ENCODE results near the gene GPSM1.

Gene GPSM1

DNA sequence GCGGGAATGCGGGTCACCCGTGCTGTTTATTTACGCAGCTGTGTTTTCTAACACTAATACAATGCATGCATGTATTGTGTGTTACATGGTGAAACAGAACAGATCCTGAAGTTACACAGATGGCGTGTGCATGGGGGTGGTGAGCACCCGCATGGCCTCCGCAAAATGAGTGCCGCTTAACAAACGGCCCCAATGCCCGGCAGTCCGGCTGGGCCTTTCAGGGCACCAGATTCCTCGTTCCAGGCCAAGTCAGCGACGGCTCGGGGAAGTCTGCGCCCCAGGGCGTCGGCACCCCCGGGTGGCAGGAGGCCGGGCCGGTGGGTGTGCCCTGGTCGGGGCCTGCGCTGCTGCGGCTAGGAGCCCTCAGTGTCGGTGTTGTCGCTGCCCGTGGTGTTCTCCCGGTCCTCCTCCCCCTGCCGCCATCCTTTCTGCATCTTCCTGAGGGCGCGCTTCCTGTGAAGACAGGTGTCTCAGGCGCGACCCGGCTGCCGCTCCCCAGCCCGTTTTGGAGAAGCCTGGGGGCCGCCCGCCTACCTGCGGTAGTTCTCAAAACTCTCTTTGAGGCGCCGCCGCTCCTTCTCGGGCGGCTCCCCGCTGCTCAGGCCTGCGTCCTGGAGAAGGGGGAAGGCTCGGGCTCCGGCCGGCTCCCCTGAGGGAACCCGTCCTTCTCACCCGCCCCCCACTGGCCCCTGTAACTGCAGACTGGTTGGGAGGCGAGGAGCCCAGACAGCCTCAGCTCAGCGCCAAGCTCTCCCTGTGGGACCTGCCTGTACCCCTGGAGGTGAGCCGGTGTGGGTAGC, 36.8 kb downstream of the GPSM1 start:
- DNase-seq, result no peak

DNA sequence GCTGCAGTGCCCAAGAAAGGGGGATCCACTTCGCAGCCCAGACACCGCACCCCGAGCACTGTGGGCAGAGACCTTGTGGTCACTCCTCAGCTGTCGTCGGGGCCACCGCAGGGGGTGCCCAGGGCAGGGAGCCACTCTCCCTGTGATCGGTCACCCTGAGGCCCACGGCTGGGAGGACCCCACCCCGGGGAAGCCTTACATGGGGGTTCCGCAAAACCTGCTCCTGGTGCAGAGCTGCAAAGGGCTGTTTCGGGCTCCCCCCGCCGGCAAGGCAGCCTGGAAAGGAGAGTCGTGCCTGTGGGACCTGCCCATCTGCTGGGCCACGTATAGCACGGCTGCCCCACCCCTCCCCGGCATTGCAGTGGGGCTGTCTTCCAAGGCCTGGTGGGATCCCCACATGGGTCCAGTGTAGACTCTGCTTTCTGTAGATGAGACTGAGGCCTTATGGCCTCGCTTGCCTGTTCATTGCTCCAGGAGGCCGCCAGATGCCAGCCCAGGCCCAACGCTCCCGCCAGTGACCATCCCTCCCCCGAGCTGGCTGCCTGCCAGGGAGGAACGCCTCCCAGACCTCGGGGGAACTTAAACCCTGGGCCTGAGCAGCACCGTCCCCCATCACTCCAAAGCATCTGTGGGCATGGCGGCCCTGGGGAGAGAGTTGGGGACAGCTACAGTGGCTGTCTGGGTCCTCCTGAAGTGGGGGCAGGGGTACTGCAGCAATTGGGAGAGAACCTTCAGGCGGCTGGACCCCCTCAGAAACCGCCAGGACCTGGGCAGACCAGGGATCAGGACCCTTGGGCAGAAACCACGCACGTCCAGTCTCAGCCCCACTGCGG, 37.8 kb downstream of the GPSM1 start:
- no peak for DNase-seq

DNA sequence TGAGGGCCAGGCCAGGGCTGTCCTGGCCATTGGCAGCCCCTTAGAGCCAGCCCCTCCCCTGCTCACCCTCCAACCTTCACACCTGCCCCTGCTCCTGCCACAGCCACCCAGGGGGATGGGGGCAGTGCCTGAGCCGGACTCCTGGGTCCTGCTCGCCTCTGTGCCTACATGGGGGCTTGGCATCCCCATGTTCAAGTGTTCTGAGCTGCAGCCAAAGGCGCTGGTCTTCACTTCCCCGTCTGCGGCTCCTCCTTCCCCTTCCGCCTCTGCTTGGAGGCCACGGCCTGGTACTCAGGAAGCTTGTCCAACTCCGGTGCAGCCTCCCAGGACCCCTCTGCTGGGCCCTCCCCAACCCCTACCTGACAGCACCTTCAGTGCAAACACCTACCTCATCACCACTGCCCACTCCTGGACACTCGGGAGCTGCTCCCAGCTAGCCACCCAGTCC, 38.5 kb downstream of the GPSM1 start:
- DNase-seq, result peak; percentile 61

DNA sequence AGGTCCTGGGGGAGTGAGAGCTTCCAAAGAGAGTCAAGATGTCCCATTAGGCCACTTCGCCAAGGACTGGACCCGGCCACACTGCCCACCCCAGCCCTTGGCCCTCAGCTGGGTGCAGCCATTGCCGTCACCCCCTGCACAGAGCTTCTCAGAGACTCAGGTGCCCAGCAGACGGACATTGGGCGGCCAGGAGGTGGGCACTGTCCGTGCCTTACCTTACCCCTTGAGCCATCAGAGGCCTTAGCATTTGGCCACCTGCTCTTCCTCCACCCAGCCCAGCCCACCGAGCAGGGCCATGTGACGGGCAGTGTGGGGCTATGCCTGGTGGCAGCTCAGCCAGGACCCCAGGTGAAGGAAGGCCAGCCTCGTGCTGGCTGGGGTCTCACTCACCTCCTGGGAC, 39.5 kb downstream of the GPSM1 start:
- DNase-seq, result no peak

DNA sequence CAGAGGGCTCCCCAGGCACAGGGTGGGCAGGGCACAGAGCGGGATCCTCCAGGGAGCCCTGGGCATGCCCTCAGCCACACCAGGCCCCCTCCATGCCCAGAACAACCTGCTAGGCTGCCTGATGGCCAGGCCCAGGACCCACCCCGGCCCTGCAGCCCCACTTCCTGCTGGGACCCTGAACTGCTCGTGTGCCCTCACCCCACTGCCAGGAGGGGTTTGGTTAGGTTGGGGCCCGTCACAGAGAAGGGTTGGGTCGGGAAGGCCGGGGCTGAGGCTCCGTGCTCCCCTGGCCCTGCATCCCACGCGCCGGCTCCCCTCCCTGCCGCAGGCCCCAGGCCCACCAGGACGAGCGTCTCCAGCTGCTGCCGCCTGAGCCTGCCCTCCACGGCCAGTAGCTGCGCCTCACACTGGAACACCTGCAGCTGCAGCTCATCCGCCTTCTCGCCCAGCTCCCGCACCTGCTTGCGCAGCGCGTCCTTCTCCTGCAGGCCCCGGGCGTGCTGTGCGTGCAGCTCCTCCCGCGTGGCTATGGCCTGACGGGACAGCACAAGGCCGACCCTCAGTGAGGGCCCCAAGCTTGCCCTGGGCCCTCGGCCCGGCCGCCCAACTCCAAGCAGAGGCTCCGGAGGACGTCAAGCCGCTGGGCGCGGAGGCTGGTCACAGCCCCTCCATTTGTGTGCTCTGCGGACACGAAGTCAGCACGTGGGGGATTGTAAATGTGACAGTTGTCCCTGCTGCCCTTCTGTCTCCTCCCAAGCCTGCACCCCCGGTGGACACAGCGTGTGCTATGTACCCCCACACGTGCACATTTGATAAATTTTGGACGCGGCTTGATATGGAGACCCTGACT, 40.2 kb downstream of the GPSM1 start:
- no peak for DNase-seq

DNA sequence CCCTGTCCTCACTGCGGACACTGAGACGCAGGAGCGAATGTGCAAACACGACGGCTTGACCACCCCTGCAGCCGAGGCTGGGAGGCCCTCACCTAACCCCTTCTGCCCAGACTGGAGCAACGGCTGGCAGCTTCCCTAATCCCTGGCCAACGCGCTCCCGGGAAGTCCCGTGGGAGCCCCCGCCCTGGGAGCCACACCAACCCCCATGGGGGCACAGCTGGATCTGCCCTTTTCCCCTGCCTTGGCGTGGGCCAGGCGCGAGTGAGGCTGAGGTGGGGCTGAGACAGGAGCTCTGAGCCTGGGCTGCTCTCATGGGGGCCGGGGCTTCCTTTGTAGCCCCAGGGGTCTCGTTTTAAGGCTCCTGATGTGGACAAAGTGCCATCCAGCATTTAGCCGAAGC, 40.9 kb downstream of the GPSM1 start:
- DNase-seq, result no peak

DNA sequence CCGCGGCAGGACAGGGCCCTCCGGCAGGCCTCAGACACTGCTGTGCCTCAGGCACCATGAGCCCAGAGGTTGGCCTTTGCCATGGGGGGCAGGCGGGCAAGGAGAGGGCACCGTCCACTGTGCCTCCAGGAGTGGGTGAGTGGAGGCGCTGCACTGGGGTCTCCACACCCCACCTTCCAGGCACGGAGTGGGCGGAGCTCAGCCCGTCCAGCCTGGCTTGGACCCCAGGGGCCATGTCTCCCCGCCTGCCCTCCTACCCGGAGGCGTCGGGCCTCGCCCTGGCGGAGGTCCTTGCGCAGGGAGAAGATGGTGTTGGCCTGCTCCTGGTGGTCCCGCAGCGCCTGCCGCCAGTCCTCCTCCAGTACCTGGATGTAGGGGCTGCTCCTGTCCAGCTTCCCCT, 42.7 kb downstream of the GPSM1 start:
- DNase-seq, result no peak

DNA sequence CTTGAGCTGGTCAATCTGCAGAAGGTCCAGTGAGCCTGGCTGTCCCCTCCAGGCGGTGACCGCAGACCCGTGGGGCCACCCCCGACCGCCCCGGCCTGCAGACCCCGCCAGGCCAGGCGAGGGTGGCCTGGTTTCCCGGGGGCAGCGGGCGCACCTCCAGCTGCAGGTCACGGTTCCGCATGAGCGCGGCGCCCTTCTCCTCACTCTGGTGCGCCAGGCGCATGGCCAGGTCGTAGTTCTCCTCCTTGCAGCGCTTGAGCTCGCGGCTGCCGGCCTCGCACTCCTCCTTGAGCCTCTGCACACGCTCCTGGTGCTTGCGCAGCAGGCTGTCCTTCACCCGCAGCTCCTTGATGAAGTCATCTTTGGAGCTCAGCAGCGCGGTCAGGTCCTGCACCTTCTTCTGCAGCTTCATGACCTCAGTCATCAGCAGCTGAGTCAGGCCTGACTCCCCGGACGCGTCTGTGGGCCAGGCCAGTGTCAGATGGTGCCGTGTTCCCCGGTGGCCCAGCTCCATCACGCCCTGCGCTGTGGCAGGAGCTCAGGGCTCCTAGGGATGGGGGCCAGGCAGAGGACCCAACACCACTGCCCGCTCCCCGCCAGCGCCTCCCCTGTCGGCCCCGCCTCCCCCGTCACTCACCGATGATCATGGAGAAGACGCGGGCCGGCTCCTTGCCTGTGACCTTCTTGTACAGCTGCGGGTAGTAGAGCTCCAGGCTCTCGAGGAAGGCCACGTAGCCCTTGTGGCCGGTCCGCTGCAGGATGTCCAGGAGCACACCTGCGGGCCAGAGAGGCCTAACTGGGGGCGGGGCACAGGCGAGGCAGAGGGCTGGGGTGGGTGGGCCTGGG, 43.6 kb downstream of the GPSM1 start:
- DNase-seq, result no peak

DNA sequence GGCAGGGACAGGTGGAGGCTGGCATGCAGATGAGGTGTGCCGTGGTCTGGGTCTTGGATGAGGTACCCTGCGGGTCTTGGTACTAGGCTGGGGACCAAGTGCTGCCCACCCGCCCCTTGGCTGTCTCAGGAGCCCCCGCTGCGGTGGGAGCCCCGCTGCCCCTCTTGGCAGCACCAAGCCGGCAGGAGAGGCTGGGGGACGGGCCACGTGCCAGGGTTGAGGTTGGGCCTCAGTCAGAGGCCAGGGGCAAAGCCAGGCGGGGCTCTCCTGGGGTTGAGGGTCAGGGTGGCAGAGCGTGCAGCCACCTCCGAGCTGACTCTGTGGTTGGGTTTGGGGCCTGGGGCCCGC, 44.2 kb downstream of the GPSM1 start:
- no peak for DNase-seq

DNA sequence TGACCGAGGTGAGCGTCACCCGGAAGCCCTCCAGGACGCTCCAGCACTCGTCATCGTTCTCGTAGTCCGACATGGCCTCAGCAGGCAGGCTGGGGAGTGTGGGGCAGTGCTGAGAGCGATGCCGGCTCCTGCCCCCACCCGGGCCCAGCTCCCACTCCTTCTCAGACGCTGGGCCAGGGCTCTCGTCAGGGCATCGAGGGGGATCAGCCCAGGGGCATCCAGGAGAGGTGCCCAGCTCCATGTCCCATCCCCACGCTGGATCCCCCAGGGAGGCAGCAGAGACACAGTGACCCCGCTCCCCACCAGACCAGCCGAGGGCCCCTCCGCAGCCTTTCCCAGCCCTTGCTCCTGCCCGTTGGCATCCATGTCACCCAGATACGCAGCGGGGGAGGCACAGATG, 44.7 kb downstream of the GPSM1 start:
- DNase-seq, result no peak

DNA sequence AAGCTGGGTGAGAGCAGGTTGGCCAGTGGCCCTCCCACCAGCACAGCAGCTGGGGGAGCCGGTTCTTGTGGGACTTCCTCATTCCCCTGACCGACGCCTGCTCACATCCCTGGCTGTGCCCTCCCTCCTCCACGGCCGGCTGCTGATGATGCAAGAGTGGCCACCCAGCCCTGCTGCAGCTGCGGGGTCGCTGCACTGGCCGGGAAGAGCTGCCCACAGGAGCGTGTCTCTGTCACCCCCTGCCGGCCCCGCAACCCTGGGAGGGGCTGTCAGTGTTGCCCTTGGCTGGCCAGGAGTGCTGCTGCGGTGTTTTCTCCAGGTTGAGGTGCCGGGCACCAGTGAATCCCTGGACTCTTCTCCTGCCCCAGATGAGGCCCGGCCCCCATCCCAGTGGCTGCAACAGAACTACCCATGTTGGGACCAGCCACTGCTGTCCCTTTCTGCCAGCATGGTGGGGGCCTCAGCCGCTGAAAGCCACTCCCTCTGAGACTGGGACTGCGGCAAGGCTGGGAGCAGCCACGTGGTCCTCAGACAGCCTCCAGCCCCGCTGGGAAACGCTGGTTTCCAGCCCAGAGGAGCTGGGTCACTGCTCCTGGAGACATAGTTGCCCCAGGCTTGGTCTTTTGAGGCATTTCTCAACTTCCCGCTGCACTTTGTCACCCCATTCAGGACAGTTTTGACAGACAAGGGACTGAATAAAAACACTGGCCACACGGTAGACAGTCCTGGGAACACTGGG, 45.4 kb downstream of the GPSM1 start:
- DNase-seq, result peak; percentile 86

DNA sequence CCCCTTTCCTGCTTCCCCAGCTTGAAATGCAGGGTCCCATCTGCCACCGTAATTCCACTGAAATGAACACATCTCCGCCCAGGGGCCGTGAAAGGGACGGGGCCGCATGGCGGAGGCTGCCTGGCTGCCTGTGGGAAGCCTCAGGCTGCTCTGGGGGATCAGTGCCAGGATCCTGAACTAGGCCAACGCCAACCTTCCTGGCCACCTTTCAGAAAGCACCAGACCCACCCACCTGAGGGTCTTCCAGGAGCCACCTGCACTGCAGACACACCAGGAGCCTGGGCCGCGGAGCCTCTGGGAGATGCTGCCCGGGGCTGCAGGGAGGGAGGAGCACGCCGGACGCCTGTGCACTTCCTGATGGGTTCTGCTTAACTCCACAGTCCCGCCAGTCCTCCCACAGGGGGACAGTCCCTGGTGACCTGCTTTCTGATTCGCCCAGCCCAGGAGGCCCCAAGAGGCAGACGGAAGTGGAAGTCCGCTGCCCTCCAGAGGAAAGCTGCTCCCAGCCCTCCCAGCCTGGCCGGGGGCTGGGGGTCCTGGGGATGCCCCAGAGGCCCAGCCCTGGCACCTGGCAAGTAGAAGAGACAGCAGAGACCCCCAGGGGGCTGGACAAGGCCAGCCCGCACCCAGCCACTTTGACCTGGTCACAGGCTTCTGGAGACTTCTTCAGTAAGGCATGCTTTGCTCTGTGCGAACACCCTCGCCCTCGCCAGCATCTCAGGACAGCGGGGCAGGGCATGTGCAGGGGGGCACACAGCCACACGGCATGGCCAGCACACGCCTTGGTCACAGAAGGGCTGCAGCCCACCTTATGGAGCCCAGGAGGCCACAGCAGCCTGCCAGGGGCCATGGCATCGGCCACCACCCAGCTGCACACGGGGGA, 46.2 kb downstream of the GPSM1 start, which contains the start of gene CARD9:
CARD9 (minus strand) TSS at position 370 of the 883 bp plus-strand sequence. CDS start 1,591 bp downstream, outside the sequence.
- DNase-seq, result peak; percentile 88

DNA sequence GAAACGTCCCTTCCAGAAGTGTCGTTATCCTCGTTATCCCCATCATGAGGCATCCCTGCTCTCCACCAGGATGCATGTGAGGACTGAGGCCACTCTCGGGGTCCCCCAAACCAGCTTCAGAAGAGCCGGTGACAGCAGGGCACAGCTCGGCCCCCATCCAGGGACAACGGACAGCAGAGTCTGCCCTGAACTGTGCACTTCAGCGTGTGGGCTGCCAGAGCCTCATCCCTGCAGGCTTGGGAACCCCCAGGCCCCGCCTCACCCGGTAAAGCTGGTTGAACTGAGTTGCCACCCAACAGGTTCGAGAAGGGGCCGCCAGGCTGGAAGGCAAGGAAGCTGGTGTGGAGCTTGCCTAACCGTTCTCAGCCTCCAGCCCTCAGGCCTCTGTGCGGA, 46.8 kb downstream of the GPSM1 start:
- no peak for DNase-seq

DNA sequence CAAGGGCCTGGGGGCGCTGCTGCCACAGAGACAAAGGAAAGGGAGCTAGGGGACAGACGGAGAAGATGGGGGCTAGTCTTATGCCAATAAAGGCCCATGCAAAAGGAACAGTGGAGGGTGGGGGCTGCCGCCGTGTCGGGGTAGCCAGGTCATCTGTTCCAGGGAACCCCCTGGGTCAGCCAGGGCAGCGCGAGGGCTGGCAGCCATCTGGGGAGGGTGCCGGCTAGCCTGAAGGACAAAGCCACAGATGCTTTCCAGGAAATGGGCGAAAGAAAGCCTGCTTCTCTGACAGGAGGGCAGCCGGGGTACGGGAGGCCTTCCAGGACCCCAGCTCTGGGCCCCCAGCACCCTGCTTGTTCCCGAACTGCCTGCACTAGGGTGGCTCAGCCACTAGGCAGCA, 47.8 kb downstream of the GPSM1 start:
- DNase-seq, result no peak

DNA sequence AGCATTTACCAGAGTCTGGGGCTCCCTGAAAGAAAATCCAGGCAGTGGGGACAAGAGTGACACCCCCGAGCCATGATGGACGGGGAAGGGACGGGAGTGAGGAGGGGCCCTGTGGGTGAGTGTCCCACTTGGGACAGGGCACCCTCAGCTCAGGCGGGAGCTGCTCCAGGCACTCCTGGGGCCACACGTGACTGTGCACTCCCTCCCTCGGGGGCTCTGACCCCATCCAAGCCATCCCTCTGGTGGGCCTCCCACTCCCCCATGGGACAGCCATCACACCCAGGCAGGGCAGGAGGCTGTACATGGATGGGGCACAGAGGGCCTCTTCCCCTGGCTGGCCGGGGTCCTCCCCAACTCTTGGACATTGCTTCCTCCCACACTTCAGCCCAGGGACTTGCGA, 49.1 kb downstream of the GPSM1 start:
- no peak for DNase-seq

DNA sequence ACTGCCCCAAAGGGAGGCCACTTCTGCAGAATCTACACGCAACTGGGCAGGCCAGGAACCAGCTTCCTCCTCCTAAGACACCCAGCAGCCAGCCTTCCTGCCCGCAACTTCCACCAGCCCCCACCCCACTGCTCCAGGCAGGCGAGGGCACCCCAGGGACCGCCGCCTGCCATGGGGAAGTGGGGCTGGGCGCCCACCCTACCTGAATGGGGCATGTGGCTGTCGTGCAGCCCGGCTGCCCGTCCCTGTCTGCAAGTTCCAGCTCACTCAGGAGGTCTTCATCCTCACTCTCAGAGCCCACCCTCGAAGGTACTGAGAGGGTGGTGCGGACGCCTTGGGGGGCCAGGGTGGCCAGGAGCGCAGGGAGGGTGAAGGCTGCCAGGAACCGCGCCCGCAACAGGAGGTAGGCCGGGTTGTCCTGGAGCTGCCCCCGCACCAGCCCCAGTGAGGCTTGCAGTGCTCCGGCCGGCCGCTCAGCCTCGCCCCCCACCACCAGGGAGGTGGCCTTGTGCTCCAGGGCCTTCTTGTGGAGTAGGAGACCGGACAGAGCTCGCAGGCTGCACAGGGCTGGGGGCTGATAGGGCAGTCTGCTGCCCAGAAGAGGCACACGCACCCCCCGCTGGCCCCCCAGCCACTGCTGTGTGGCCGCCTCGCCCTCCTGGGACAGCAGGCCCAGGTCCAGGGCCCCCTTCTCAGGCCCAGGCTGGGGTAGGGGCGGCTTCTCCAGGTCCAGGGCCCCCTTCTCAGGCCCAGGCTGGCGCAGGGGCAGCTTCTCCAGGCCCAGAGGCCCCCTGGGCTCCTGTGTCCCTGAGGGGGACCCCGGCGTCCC, 50.2 kb downstream of the GPSM1 start:
- DNase-seq, result no peak

DNA sequence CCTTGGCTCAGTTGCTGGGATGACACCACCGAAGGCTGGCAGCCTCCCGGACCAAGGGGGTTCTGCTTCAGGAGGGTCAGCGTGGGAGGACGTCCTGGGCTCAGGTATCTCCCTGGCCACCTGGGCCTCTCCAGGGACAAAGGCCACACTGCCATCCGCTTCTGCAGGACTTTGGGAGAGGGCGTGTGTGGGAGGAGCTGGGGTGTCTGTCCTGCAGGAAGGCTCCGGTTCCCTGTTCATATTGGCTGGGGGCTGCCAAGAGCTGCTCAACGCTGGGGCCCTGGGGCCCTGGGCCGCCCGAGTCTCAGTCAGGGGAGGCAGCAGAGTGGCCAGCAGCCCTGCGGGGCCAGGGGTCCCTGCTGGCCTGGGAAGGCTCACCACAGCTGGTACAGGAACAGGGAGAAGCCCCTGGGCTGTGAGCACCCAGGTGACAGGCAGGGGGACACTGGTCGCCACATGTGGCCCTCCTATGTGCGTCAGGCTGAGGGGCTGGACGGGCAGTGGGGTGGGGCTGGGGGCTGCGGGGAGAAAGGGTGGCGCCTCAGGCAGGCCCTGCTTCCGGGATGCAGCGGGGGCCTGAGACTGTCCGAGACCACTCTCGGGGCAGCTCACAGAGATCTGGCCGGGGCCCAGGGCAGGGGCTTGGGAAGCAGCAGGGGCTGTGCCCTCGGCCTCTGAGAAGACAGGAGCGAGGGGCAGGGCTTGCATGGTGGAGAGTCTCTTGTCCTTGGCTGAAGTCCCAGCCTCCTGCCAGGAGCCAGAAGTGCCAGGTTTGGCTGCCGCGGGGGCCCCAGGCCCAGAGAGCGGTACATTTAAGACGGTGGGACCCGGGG, 51.0 kb downstream of the GPSM1 start:
- no peak for DNase-seq

DNA sequence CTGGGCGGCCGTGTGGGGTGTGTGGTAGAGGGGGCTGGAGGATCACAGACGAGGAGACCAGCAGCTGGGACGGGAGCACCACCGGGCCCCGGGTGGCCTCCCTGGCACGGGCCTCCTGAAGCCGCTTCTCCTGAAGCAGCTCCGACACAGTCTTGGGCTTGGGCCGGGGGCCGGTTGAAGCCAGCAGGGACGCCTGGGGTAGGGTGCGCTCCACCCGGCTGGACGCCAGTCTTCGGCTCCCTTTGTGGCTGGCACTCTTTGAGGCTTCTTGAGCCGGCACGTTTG, 51.6 kb downstream of the GPSM1 start:
- DNase-seq, result no peak

DNA sequence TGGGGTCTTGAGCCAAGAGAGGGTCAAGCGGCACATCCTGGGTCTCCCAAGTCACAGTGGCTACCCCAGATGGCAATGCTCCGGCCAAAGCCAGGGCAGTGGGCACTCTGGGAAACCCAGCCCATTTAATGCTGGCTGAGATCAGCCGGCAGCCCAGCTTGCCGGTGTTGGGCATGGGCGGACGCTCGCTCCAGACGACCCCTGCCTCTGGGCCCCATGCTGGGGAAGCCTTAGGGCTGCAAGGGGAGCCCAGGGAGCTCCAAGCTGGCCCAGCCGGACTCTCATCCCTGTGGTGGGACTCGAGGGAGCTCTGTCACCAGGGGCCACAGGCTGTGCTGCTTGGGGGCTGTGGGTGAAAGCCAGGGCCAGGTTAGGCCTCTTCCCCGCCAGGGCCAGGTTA, 52.1 kb downstream of the GPSM1 start:
- no peak for DNase-seq
